Vein endothelial cell (primary cell): ENCODE data around the gene IGSF23. TPM values are rescaled to one million over a fixed set of nuclear protein-coding genes. Genes with fewer than 3 reads are reported as not detected.

ENCODE experiments used
- small RNA-seq: library from RNA; depleted of rRNA; stranded (forward); fragments of <200 nt; gene quantifications from one replicate; pipeline ENCODE3, GENCODE V24; 2012
- total RNA-seq: library from RNA; depleted of rRNA; stranded (reverse); fragments of >200 nt; gene quantifications from 2 replicates; pipeline ENCODE4 v1.2.3, GENCODE V29; 2012

Gene IGSF23
- total RNA-seq, result 0.29 and 0.65 TPM in 2 replicates

GRCh38 chr19:44613295-44614178 lies at the start of gene IGSF23:
IGSF23 (plus strand) TSS chr19:44613563; CDS start chr19:44613646, 83 bp downstream.

GRCh38 chr19:44643605-44644401 lies 30.4 kb downstream of the IGSF23 start, which contains the start of gene PVR:
PVR (plus strand) TSS chr19:44643910; CDS start chr19:44644097, 187 bp downstream.

GRCh38 chr19:44671400-44671799 lies 58.0 kb downstream of the IGSF23 start, which contains the start of gene CEACAM19:
CEACAM19 (plus strand) TSS chr19:44671482; CDS start chr19:44671932, 450 bp downstream.

Small RNAs within 50 kb of the gene (small RNA-seq; reads per million reads assigned to genes)
- gene AC243964.1, result not detected

Other genes starting within 250 kb of the IGSF23 start
- gene ZNF285, start 212.0 kb upstream of the IGSF23 start, total RNA-seq, result 2.2 and 2.6 TPM in 2 replicates
- gene ZNF229, start 165.1 kb upstream of the IGSF23 start, total RNA-seq, result 6.2 and 15.7 TPM in 2 replicates
- gene ZNF180, start 113.0 kb upstream of the IGSF23 start, total RNA-seq, result 10.5 and 11.4 TPM in 2 replicates
- gene CEACAM20, start 83.9 kb upstream of the IGSF23 start, total RNA-seq, result 0.10 and 0.33 TPM in 2 replicates
- gene PVR, start 30.3 kb downstream of the IGSF23 start, total RNA-seq, result 174 and 243 TPM in 2 replicates
- 3.3 and 4.6 TPM in 2 replicates for gene CEACAM19, start 57.9 kb downstream of the IGSF23 start, total RNA-seq
- under 0.01 TPM in 1 of 2 replicates, not detected in the other for gene CEACAM16, start 85.6 kb downstream of the IGSF23 start, total RNA-seq
- 4.8 and 5.6 TPM in 2 replicates for gene BCL3, start 135.1 kb downstream of the IGSF23 start, total RNA-seq
- gene CBLC, start 164.3 kb downstream of the IGSF23 start, total RNA-seq, result not detected in 2 replicates
- gene BCAM, start 195.5 kb downstream of the IGSF23 start, total RNA-seq, result 29.4 and 41.2 TPM in 2 replicates
- 141 and 176 TPM in 2 replicates for gene NECTIN2, start 232.7 kb downstream of the IGSF23 start, total RNA-seq